ENCODE measurements around the gene TPRG1L.

TPRG1L gene

GRCh38 chr1:3609016-3609768 lies 15.6 kb upstream of the TPRG1L start:
- H3K27ac ChIP-seq (ENCODE audit: low read depth, low read length, poor library complexity, severe bottlenecking) = no peak overlapping the region
- no peak overlapping the region for H3K4me3 ChIP-seq (ENCODE audit: low read depth, low read length, poor library complexity, severe bottlenecking)
- no peak overlapping the region for H3K4me2 ChIP-seq (ENCODE audit: low read length)
- no peaks in the 10 kb centered on the region for H3K9me3 ChIP-seq (ENCODE audit: low read length)
- no peak for TF ChIP-seq EZH2 (IDR thresholded peaks at IDR 0.05; ENCODE audit: borderline replicate concordance, low read length)
- TF ChIP-seq, protein P1, sequence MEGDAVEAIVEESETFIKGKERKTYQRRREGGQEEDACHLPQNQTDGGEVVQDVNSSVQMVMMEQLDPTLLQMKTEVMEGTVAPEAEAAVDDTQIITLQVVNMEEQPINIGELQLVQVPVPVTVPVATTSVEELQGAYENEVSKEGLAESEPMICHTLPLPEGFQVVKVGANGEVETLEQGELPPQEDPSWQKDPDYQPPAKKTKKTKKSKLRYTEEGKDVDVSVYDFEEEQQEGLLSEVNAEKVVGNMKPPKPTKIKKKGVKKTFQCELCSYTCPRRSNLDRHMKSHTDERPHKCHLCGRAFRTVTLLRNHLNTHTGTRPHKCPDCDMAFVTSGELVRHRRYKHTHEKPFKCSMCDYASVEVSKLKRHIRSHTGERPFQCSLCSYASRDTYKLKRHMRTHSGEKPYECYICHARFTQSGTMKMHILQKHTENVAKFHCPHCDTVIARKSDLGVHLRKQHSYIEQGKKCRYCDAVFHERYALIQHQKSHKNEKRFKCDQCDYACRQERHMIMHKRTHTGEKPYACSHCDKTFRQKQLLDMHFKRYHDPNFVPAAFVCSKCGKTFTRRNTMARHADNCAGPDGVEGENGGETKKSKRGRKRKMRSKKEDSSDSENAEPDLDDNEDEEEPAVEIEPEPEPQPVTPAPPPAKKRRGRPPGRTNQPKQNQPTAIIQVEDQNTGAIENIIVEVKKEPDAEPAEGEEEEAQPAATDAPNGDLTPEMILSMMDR (IDR thresholded peaks at IDR 0.05; ENCODE audit: low read length) = no peak
- no peaks in the 10 kb centered on the region for H3K9me2 ChIP-seq (ENCODE audit: low read depth, low read length)
- no peaks in the 10 kb centered on the region for H4K20me1 ChIP-seq (ENCODE audit: insufficient read depth, low read length)
- H3K4me1 ChIP-seq (ENCODE audit: insufficient read depth, low read length, severe bottlenecking) = no peaks in the 10 kb centered on the region
- no peak overlapping the region for H2AFZ ChIP-seq (ENCODE audit: low read length)
- peaks cover 11% of the 10 kb centered on the region; the same call in 1 of the 2 replicates for H3K27me3 ChIP-seq (ENCODE audit: insufficient read depth, low read length)
- no peaks in the 10 kb centered on the region for H3K79me2 ChIP-seq (ENCODE audit: insufficient read depth, low read length)
- no peaks in the 10 kb centered on the region for H3F3A ChIP-seq (ENCODE audit: insufficient read depth, low read length)
- H3K9ac ChIP-seq (ENCODE audit: low read length) = no peak overlapping the region
- no peaks in the 10 kb centered on the region for H3K36me3 ChIP-seq (ENCODE audit: insufficient read depth, low read length)

GRCh38 chr1:3609769-3610526 lies 14.9 kb upstream of the TPRG1L start:
- Histone ChIP-seq H3K9me3 (ENCODE audit: low read length) (no peaks in the 10 kb centered on the region), H3K27me3 (ENCODE audit: insufficient read depth, low read length) (peaks cover 7% of the 10 kb centered on the region; the same call in 1 of the 2 replicates), H3K9me2 (ENCODE audit: low read depth, low read length) (no peaks in the 10 kb centered on the region), H3K27ac (ENCODE audit: low read depth, low read length, poor library complexity, severe bottlenecking) (no peak overlapping the region), H3K4me1 (ENCODE audit: insufficient read depth, low read length, severe bottlenecking) (no peaks in the 10 kb centered on the region), H3K9ac (ENCODE audit: low read length) (no peak overlapping the region), H3K79me2 (ENCODE audit: insufficient read depth, low read length) (no peaks in the 10 kb centered on the region), H2AFZ (ENCODE audit: low read length) (no peak overlapping the region), H4K20me1 (ENCODE audit: insufficient read depth, low read length) (no peaks in the 10 kb centered on the region), H3F3A (ENCODE audit: insufficient read depth, low read length) (no peaks in the 10 kb centered on the region), H3K36me3 (ENCODE audit: insufficient read depth, low read length) (no peaks in the 10 kb centered on the region), H3K4me2 (ENCODE audit: low read length) (no peak overlapping the region), H3K4me3 (ENCODE audit: low read depth, low read length, poor library complexity, severe bottlenecking) (no peak overlapping the region)
- TF ChIP-seq, protein P1 (IDR thresholded peaks at IDR 0.05; ENCODE audit: low read length) = no peak
- no peak for TF ChIP-seq EZH2 (IDR thresholded peaks at IDR 0.05; ENCODE audit: borderline replicate concordance, low read length)

DNA sequence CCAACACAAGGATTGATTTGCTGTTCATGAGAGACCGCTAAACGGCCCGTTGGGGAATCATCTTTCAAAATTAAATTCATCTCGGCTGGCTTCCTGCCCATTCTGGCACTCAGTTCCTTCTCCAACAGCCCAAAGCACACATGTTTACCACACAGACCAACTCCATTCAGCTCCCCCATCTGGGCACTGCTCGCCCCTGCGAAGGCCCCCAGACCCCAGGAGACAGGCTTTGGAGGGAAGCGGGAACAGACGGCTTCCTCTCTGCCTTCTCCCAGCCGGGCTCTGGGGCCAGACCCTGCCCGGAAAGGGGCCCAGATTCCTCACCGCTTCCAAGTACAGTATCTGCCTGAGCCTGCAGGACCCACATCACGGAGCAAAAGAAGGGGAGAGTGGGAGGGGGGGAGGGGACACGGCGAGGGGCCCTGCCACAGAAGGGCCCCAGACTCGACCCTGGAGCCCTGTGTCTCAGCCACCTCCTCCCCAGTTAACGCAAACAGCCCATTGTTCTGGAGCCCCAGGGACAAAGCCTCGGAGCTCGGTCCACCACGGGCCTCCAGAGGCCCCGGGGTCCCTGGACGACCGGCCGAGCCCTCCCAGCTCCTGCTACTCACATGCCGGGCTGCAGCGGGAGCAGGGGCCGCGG lies 14.2 kb upstream of the TPRG1L start:
- Histone ChIP-seq H2AFZ (ENCODE audit: low read length) (no peak overlapping the region), H3K4me2 (ENCODE audit: low read length) (no peak overlapping the region), H3K9me2 (ENCODE audit: low read depth, low read length) (no peaks in the 10 kb centered on the region), H3K4me1 (ENCODE audit: insufficient read depth, low read length, severe bottlenecking) (no peaks in the 10 kb centered on the region), H3K9me3 (ENCODE audit: low read length) (no peaks in the 10 kb centered on the region), H3K4me3 (ENCODE audit: low read depth, low read length, poor library complexity, severe bottlenecking) (no peak overlapping the region), H3K27ac (ENCODE audit: low read depth, low read length, poor library complexity, severe bottlenecking) (no peak overlapping the region), H3F3A (ENCODE audit: insufficient read depth, low read length) (no peaks in the 10 kb centered on the region), H3K36me3 (ENCODE audit: insufficient read depth, low read length) (no peaks in the 10 kb centered on the region), H3K79me2 (ENCODE audit: insufficient read depth, low read length) (no peaks in the 10 kb centered on the region), H4K20me1 (ENCODE audit: insufficient read depth, low read length) (no peaks in the 10 kb centered on the region), H3K9ac (ENCODE audit: low read length) (no peak overlapping the region), H3K27me3 (ENCODE audit: insufficient read depth, low read length) (0 out of 2 replicates have a peak, but pooled peaks cover 7% of the 10 kb centered on the region)
- TF ChIP-seq, protein P1 (IDR thresholded peaks at IDR 0.05; ENCODE audit: low read length) = no peak
- TF ChIP-seq EZH2 (IDR thresholded peaks at IDR 0.05; ENCODE audit: borderline replicate concordance, low read length) = no peak

Data from OCI-LY1 (cell line).